LNCaP clone FGC (cell line): ENCODE measurements around the gene TC2N.

Source experiments
- DNase-seq: peaks from one replicate; pipeline ENCODE4 v3.0.0-alpha.2; 2011; ENCODE audit warnings: low read depth
- H3K4me3 ChIP-seq: 2 replicates; pipeline ENCODE4 v1.5.1; 2011; ENCODE audit warnings: mild to moderate bottlenecking, low read depth, low read length, control low read depth
- CTCF ChIP-seq: IDR thresholded peaks from 2 replicates; pipeline ENCODE4 v1.5.1; 2012; ENCODE audit warnings: mild to moderate bottlenecking; ENCODE audit not compliant: control insufficient read depth, insufficient read depth; ENCODE audit errors: extremely low read depth

Gene TC2N

DNA sequence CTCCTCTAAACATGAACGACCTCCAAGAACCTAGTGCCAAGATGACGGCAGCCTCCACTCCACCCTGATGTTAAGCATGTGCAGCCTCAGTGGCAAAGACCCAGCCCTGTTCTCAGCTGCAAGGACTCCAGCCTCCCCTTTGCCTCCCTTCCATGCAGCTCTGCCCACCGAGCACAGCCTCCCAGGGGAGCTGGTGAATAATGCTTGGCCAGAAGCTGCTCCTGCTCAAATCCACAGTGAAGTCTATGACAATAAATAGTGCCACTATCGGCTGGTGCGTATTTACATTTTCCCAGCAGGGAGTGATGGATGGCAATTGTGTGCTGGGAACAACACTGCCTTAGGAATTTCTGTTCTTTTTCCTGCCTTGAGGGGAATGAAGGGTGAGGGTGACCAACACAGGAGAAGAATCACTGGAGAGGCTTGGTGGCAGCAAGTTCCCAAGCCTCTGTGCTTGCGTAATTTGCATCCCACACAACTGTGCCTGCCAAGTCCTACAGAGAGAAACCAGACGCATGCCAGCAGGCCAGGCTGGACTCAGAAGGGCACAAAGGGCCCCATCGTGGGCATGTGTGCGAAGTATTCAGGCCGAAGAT, 29.9 kb upstream of the TC2N start:
- no peak for TF ChIP-seq CTCF
- H3K4me3 ChIP-seq = no peak overlapping the region
- no peak for DNase-seq

DNA sequence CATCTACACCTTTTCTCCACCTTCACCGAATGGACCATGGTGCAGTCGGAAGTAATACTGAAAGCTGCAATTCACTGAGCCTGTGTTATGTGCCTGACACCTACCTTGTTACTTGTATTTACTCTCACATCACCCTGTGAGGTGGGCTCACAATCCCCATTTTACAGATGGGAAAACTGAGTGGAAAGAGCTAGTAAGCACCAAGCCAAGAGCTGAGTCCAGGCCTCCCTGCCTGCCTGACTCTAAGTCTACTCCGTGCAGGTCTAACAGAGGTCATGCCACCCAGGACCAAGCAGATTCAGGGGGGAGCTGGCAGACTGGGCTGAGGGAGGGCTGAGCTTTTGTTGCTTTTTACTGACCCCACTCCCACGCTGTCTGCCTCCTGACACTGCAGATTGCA, 29.1 kb upstream of the TC2N start:
- DNase-seq = no peak
- no peak overlapping the region for H3K4me3 ChIP-seq
- no peak for TF ChIP-seq CTCF

GRCh38 chr14:91893669-91894068, 26.3 kb upstream of the TC2N start:
- no peak overlapping the region for H3K4me3 ChIP-seq

GRCh38 chr14:91893007-91893406, 25.7 kb upstream of the TC2N start:
- H3K4me3 ChIP-seq = no peak overlapping the region
- no peak for DNase-seq
- peak; percentile 23; the same call in 1 of the 2 replicates for TF ChIP-seq CTCF

More at GRCh38 chr14:91893669-91894068, 26.3 kb upstream of the TC2N start:
- DNase-seq = no peak
- no peak for TF ChIP-seq CTCF

GRCh38 chr14:91891721-91892220, 24.4 kb upstream of the TC2N start:
- no peak for DNase-seq
- H3K4me3 ChIP-seq = no peak overlapping the region
- TF ChIP-seq CTCF = no peak

DNA sequence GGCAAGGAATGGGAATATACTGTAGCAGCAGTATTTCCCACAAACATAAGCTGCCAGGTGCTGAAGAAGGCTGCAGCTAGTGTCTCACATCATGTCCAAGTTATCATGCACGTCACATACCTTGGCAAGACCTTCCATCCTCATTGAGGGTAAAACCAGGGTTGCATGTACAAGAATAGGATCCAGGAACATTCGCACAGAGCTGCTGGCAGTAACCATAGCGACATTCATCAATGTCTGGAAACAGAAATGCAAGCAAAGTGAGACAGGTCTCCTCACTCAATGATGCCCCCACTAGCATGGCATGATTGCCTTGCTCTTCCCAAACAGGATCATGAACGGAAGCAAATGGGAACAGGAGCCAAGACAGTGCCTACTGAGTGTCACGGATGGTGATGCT, 23.8 kb upstream of the TC2N start:
- H3K4me3 ChIP-seq = no peak overlapping the region
- no peak for DNase-seq
- TF ChIP-seq CTCF = no peak

DNA sequence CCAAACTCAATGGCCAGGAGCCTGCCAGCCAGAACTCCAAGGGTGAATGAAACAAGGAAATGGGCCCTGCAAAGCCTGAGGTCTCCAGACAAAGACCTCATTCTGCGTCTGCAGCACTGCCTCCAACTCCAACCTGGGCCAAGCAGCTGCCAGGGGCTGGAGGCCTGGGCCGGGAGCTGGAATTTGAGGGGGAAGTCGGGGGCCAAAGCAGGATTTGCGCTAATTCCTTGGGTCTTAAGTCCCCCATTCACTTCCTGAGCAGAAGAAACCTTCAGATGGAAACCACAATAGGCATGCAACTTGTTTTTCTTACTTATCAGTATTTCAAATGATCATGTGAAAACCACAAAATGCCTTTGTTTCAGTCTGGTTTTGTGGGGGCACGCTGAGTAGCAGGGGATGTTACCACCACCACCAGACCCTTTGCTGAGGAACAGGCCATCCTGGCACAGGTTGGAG, 23.0 kb upstream of the TC2N start:
- no peak for TF ChIP-seq CTCF
- H3K4me3 ChIP-seq = no peak overlapping the region
- DNase-seq = no peak
